NCI-H82 treated with DMSO at 0.1 percent for 48 hours (cell line): ENCODE measurements around the gene E2F2.

ENCODE experiments used
- DNase-seq: peaks from one replicate; lab custom pipeline; 2025; ENCODE audit not compliant: unreplicated experiment; lab: John Stamatoyannopoulos, UW

Gene E2F2

GRCh38 chr1:23485002-23485332, 46.1 kb downstream of the E2F2 start:
- no peak for DNase-seq

GRCh38 chr1:23484253-23485001, 46.6 kb downstream of the E2F2 start:
- peak; percentile 89 for DNase-seq

DNA sequence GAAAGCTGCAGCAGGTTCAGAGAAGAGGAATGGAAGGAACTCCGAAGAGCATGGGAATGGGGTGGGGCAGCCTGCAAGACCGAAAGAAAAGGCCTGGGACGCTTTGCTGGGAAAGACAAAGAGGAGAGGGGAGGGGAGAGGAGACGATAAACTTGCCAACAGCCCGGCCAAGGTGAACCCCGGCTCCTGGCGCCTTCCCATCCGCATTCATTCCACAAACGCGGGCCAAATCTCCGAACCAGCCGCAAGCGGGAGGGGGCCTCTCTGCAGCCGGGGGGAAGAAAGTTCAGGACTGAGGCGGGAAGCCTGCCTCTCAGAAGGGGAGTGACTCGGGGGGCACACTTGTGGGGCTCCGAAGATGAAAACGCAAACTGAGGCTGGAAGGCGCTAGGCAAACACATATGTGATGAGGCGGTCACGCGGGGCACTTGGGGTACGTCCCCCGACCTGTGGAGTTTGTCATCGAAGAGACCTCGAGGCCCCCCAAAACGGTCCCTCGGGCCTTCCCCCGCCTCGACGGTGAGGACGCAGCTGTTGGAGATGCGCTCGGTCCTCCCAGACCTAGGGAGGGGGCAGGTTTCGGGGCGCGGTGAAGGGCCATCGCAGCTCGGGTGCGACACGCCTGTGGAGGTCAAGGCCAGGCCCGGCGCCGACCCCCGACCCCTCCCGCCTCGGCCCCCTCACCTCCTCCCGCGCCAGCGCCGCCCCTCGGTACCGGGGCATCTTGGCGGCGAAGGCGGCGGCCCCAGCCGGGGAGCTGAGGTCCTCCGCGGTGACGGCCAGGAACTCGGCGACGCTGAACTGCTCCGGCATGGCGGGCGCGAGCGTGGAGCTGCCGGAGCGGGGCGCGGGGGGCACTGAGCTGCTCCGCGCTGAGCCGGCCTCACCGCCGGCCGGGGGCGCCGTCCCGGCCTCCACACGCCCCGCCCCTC, 47.4 kb downstream of the E2F2 start, which contains the start of gene ASAP3:
Gene ASAP3 (minus strand): TSS at position 859 of the 932 bp plus-strand sequence. CDS start 46 bp downstream, at position 813.
- no peak for DNase-seq

- no peak for DNase-seq
Measured at GRCh38 chr1:23481904-23482303, 49.1 kb downstream of the E2F2 start.

GRCh38 chr1:23481026-23481597, 49.9 kb downstream of the E2F2 start:
- DNase-seq = no peak

DNA sequence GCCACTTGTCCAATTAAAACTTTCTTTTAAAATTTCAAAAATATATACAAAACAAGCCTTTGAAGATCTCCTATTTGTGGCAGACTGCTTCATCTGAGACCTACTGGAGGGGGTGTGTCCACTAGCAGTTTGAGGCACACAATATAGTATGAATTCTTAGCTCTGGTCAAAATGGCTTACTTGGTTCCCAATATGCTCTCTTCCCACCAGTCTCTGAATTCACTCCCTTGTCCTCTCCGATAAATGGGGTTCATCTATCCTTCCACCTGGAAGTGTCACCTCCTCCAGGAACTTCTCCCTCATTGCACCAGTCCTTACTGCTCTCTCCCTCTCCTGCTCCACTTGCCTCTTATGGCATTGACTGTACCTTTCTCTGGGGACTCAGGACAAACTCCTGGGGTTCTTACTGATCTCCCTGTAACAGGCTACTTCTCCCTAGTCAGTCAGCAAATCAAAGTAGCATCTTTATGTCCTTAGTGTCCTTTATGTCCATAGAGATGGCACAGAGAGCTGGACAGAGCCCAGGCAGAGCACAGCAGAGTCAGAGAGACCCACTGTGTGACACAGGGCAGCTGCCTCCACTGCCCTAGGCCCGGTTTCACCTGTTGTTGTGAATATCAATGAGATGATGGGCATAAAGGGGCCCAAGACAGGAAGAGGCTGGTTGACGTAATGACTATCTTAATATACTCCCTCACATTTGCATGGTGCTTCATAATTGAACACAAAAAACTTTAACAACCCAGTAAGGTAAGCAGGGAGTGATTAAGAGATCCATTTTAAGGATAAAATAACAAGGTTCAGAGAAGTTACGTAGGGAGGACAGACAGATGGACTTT, 50.6 kb downstream of the E2F2 start:
- DNase-seq = no peak

GRCh38 chr1:23479666-23479941, 51.4 kb downstream of the E2F2 start:
- DNase-seq = no peak

- DNase-seq = no peak
Measured at GRCh38 chr1:23478896-23479665, 52.0 kb downstream of the E2F2 start.

DNA sequence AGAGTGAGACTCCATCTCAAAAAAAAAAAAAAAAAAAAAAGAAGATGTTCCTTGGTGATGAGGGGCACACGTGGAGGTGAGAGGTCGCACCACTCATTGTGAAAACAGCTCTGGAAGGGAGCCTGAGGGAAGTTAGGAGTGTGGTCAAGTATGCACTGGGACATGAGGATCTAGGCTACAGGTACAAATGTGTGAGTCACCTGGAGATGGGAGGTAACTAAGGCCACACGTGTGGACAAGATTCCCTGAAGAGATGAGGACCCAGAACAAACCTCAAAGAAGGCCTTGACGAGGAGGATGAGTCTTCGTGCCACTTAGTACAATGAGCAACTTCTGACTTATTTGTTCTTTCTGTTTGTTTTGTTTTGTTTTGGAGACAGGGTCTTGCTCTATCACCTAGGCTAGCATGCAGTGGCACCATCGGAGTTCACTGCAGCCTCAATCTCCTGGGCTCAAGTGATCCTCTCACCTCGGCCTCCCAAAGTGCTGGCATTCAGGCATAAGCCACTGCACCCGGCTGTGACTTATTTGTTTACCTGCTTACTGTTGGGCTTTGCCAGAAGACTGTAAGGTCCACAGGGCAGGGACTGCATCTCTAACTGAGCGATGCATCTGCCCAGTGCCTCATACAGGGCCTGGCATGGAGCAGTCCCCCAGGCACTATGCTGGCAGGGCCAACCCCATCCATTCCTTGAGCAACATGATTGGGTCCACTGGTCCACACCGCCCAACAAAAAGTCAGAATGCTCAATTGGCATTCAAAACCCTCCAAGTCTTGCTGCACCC, 53.5 kb downstream of the E2F2 start:
- DNase-seq = no peak

DNA sequence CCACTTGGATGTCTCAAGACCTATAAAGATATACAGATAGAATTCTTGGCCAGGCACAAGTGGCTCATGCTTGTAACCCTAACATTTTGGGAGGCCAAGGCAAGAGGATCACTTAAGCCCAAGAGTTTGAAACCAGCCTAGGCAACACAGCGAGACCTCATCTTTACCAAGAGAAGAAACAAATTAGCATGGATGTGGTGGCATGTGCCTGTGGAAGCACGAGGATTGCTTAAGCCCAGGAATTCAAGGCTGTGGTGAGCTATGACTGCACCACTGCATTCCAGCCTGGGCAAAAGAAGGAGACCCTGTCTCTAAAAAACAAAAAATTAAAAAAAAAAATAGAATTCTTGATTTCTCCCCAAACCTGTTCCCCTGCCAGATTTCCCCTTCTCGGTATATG, 55.4 kb downstream of the E2F2 start:
- DNase-seq = no peak

DNA sequence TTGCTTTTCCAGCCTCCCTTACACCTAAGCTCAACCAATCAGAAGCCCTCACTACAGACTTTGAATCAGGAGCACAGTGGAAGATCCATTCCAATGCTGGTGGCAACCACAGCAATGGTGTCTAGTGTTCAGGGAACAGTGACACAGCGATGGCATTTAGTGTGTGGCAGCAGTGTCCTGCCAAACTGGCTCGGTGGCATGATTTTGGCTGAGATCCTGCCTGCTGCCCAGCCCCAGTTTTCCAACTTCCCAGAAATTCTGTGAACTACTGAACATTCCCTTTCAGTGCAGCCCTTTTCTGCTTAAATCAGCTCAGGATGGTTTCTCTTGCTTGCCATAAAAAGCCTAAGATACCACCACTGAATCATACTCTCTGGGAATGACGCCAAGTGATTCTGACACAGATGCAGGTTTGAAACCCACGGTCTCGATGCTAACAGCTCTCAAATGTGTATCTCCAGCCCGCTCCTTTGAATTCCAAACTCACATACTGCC, 55.9 kb downstream of the E2F2 start:
- DNase-seq = no peak

- DNase-seq = no peak
Measured at GRCh38 chr1:23473037-23473800, 57.8 kb downstream of the E2F2 start.

GRCh38 chr1:23472351-23473036, 58.5 kb downstream of the E2F2 start:
- no peak for DNase-seq

GRCh38 chr1:23471473-23472075, 59.5 kb downstream of the E2F2 start:
- no peak for DNase-seq

- DNase-seq = no peak
Measured at GRCh38 chr1:23470282-23471070, 60.6 kb downstream of the E2F2 start.

DNA sequence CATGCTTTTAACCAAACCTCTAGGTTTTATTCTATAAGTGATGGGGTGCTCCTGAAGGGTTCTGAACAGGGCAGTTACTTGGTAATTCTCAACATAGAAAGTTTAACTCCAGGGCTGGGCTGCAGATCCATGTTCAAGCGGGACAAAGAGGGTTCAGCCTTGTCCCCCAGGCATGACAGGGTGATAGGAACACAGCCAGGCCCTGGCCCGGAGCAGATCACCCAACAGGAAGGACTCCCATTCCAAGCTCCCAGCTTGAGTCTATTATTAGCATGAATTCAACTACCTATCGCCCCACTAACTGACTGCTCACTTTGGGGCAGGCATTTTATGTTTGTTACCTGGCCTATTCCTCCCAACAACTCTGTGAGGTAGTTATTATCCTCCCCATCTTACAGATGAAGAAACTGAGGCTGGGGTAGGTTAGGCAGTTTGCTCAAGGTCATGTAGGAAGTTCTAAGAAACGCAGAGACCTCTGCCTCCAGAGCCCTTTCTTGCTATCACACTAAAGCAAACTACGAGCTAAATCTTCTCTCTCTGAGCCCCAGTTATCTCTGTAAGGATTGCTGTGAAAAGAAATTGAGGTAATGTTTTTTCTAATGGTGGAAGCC, 61.6 kb downstream of the E2F2 start:
- no peak for DNase-seq
